H1 (cell line): Measurements from ENCODE around the gene NR4A3. TPM values are rescaled to one million over a fixed set of nuclear protein-coding genes. Genes with fewer than 3 reads are reported as not detected.

Source experiments
- CTCF ChIA-PET: fragments of 300-600 bp; sonication (Branson Sonifier 250); formaldehyde crosslinking; loops from one replicate; lab custom pipeline; 2021; ENCODE audit not compliant: partially characterized antibody; lab: Charles Lee
- POLR2A ChIA-PET: fragments of 300-600 bp; sonication (Branson Sonifier 250); formaldehyde crosslinking; loops from one replicate; lab custom pipeline; 2021; ENCODE audit warnings: inconsistent platforms; ENCODE audit not compliant: partially characterized antibody; lab: Charles Lee
- DNase-seq, 2 experiments: peaks; one replicate each; pipeline versions ENCODE4 v3.0.0 to v3.0.0-alpha.2; 2010 to 2022; ENCODE audit warnings: low spot score in 2 of 2, low read depth in 1 of 2, mixed read lengths in 1 of 2
- FAIRE-seq: peaks from 2 replicates; lab custom pipeline; 2011; peaks lifted over from hg19 to GRCh38; lab: Jason Lieb, UNC
- H2AFZ ChIP-seq: 2 replicates; pipeline ENCODE4 v1.8.1; 2012; ENCODE audit warnings: low read length, inconsistent platforms
- H2AK5ac ChIP-seq: 2 replicates; pipeline ENCODE4 v1.6.1; 2013; ENCODE audit warnings: low read depth, low read length
- H2BK120ac ChIP-seq: replicated peaks from 2 replicates; pipeline ENCODE3; 2013; ENCODE audit warnings: low read depth, low read length, inconsistent platforms
- H2BK12ac ChIP-seq: 2 replicates; pipeline ENCODE4 v1.6.1; 2013; ENCODE audit warnings: low read depth, low read length
- H2BK15ac ChIP-seq: 2 replicates; pipeline ENCODE4 v1.6.1; 2013; ENCODE audit warnings: low read length
- H2BK20ac ChIP-seq: 2 replicates; pipeline ENCODE4 v1.6.1; 2013; ENCODE audit warnings: low read length
- H2BK5ac ChIP-seq: 2 replicates; pipeline ENCODE4 v1.6.1; 2013; ENCODE audit warnings: low read depth, low read length
- H3K14ac ChIP-seq: 2 replicates; pipeline ENCODE4 v1.6.1; 2013; ENCODE audit warnings: inconsistent platforms; ENCODE audit not compliant: insufficient read length
- H3K18ac ChIP-seq: 2 replicates; pipeline ENCODE4 v1.6.1; 2013; ENCODE audit warnings: low read length; ENCODE audit errors: extremely low read depth
- H3K23ac ChIP-seq: 2 replicates; pipeline ENCODE4 v1.6.1; 2013; ENCODE audit warnings: inconsistent platforms; ENCODE audit not compliant: insufficient read length
- H3K23me2 ChIP-seq: 2 replicates; pipeline ENCODE4 v1.6.1; 2013; ENCODE audit warnings: low read depth, low read length
- H3K27ac ChIP-seq: 2 replicates; pipeline ENCODE4 v1.6.1; 2011; ENCODE audit warnings: low read depth, low read length, inconsistent platforms
- H3K27me3 ChIP-seq, 4 experiments: replicated peaks in 1 of 4; 1 replicate in 1 of 4; 2 replicates in 3 of 4; pipeline versions ENCODE4 v1.6.1 to v1.8.1; 2011 to 2013; ENCODE audit warnings: low read length in 3 of 4, mild to moderate bottlenecking in 3 of 4, inconsistent platforms in 2 of 4, mixed read lengths in 2 of 4, moderate library complexity in 1 of 4; ENCODE audit not compliant: control insufficient read depth in 3 of 4, insufficient read depth in 3 of 4; ENCODE audit errors: extremely low read depth in 1 of 4
- H3K36me3 ChIP-seq, 4 experiments: 2 replicates each; pipeline versions ENCODE4 v1.6.1 to v1.8.1; 2011 to 2013; ENCODE audit warnings: mild to moderate bottlenecking in 4 of 4, low read length in 3 of 4, moderate library complexity in 2 of 4, control low read depth in 1 of 4, inconsistent platforms in 1 of 4; ENCODE audit not compliant: insufficient read depth in 4 of 4, control insufficient read depth in 2 of 4
- H3K4ac ChIP-seq: replicated peaks from 2 replicates; pipeline ENCODE3; 2013; ENCODE audit warnings: low read length, low read depth, mixed read lengths, inconsistent platforms; ENCODE audit not compliant: insufficient read length
- H3K4me1 ChIP-seq, 4 experiments: replicated peaks in 1 of 4; 1 replicate in 1 of 4; 2 replicates in 3 of 4; pipeline versions ENCODE4 v1.6.1 to v1.8.1; 2011 to 2013; ENCODE audit warnings: low read length in 3 of 4, inconsistent platforms in 2 of 4, mixed read lengths in 1 of 4; ENCODE audit not compliant: insufficient read depth in 4 of 4, control insufficient read depth in 3 of 4
- H3K4me2 ChIP-seq, 2 experiments: 2 replicates each; pipeline versions ENCODE4 v1.6.1 to v1.8.1; 2011 to 2013; ENCODE audit warnings: low read depth in 2 of 2, low read length in 2 of 2, control low read depth in 1 of 2, inconsistent platforms in 1 of 2, mild to moderate bottlenecking in 1 of 2; ENCODE audit not compliant: insufficient read depth in 1 of 2
- H3K4me3 ChIP-seq, 4 experiments: fragments of 200-600, 300-600 bp in 1 of 4; sonication (generic), shearing (Covaris generic), sonication (Bioruptor Twin) in 1 of 4; 2 replicates each; pipeline versions ENCODE4 v1.5.1 to v1.8.1; 2011 to 2016; ENCODE audit warnings: low read length in 4 of 4, low read depth in 3 of 4, control low read depth in 2 of 4, inconsistent platforms in 2 of 4, mild to moderate bottlenecking in 2 of 4, mixed read lengths in 1 of 4, moderate library complexity in 1 of 4; ENCODE audit not compliant: insufficient read depth in 2 of 4; ENCODE audit errors: extremely low read depth in 1 of 4
- H3K56ac ChIP-seq: replicated peaks from 2 replicates; pipeline ENCODE3; 2013; ENCODE audit warnings: low read depth, mild to moderate bottlenecking, mixed read lengths, low read length, inconsistent platforms; ENCODE audit not compliant: insufficient read length
- H3K79me1 ChIP-seq: 2 replicates; pipeline ENCODE4 v1.6.1; 2013; ENCODE audit warnings: low read depth, low read length, control low read depth
- H3K79me2 ChIP-seq, 2 experiments: 2 replicates each; pipeline versions ENCODE4 v1.6.1 to v1.8.1; 2012 to 2013; ENCODE audit warnings: low read length in 2 of 2, mild to moderate bottlenecking in 2 of 2, inconsistent platforms in 1 of 2; ENCODE audit not compliant: insufficient read depth in 2 of 2, control insufficient read depth in 1 of 2
- H3K9ac ChIP-seq, 4 experiments: replicated peaks in 1 of 4; 1 replicate in 1 of 4; 2 replicates in 3 of 4; pipeline versions ENCODE4 v1.6.1 to v1.8.1; 2011 to 2013; ENCODE audit warnings: low read depth in 3 of 4, low read length in 3 of 4, control low read depth in 2 of 4, mild to moderate bottlenecking in 2 of 4, moderate library complexity in 2 of 4, inconsistent platforms in 1 of 4; ENCODE audit errors: extremely low read depth in 1 of 4
- H3K9me3 ChIP-seq, 2 experiments: 2 replicates each; pipeline versions ENCODE4 v1.6.1 to v1.8.1; 2012 to 2013; ENCODE audit warnings: mild to moderate bottlenecking in 2 of 2, moderate library complexity in 2 of 2, control low read depth in 1 of 2, inconsistent platforms in 1 of 2, low read depth in 1 of 2, low read length in 1 of 2, mixed read lengths in 1 of 2; ENCODE audit not compliant: insufficient read depth in 2 of 2
- H4K20me1 ChIP-seq, 2 experiments: replicated peaks in 1 of 2; 2 replicates each; pipeline versions ENCODE3 to v1.8.1; 2011 to 2013; ENCODE audit warnings: inconsistent platforms in 2 of 2, low read length in 2 of 2, mild to moderate bottlenecking in 1 of 2; ENCODE audit not compliant: insufficient read depth in 2 of 2, control insufficient read depth in 1 of 2
- H4K5ac ChIP-seq: 2 replicates; pipeline ENCODE4 v1.6.1; 2013; ENCODE audit warnings: low read length, low read depth, mixed read lengths, inconsistent platforms; ENCODE audit not compliant: insufficient read length
- H4K8ac ChIP-seq: 2 replicates; pipeline ENCODE4 v1.8.0; 2013; ENCODE audit warnings: mild to moderate bottlenecking, moderate library complexity, low read length, inconsistent platforms; ENCODE audit not compliant: insufficient read depth; ENCODE audit errors: extremely low read depth
- H4K91ac ChIP-seq: replicated peaks from 2 replicates; pipeline ENCODE3; 2013; ENCODE audit warnings: low read length, mixed read lengths, inconsistent platforms; ENCODE audit not compliant: insufficient read length
- BCL11A ChIP-seq, 2 experiments: IDR thresholded peaks; one replicate each; pipeline ENCODE4 v1.6.1; 2011; ENCODE audit warnings: low read depth in 2 of 2, low read length in 2 of 2, mild to moderate bottlenecking in 2 of 2
- CTCF ChIP-seq, 3 experiments: IDR thresholded peaks; 1 replicate in 2 of 3; 2 replicates in 1 of 3; pipeline versions ENCODE4 v1.5.1 to v1.6.1; 2011; ENCODE audit warnings: low read length in 3 of 3, mild to moderate bottlenecking in 3 of 3, inconsistent platforms in 2 of 3, low read depth in 1 of 3, moderate library complexity in 1 of 3; ENCODE audit not compliant: insufficient read depth in 1 of 3; ENCODE audit errors: control extremely low read depth in 1 of 3
- JUND ChIP-seq: IDR thresholded peaks from 2 replicates; pipeline ENCODE4 v1.6.1; 2011; ENCODE audit warnings: mild to moderate bottlenecking, improper control_type of control experiment, low read length
- PHF8 ChIP-seq: fragments of 200-600 bp; sonication (generic); conservative IDR thresholded peaks from 2 replicates; pipeline ENCODE4 v1.7.1; 2012; ENCODE audit warnings: low read depth, mild to moderate bottlenecking, inconsistent platforms, low read length, moderate library complexity
- POU5F1 ChIP-seq: IDR thresholded peaks from 2 replicates; pipeline ENCODE4 v1.6.1; 2011; ENCODE audit warnings: low read depth, mild to moderate bottlenecking, low read length, moderate library complexity
- RNF2 ChIP-seq: fragments of 200-900, 300-1000 bp; sonication (generic); IDR thresholded peaks from 2 replicates; pipeline ENCODE4 v1.7.1; 2016; ENCODE audit warnings: borderline replicate concordance, low read depth, mild to moderate bottlenecking, antibody characterized with exemption, low read length; ENCODE audit not compliant: poor library complexity, severe bottlenecking; ENCODE audit errors: missing control alignments
- TEAD4 ChIP-seq: IDR thresholded peaks from 2 replicates; pipeline ENCODE4 v1.6.1; 2012; ENCODE audit warnings: low read depth, low read length, inconsistent platforms, mixed read lengths
- WGBS, 2 experiments: shearing (Covaris generic) in 1 of 2; methylation state at CpG; one replicate each; pipeline versions ENCODE4 v1.1.6 to v1.1.7; 2013 to 2015; ENCODE audit warnings: low lambda C conversion rate in 2 of 2, mixed read lengths in 2 of 2, inconsistent platforms in 1 of 2, low coverage in 1 of 2, missing lambda C conversion rate in 1 of 2; ENCODE audit not compliant: insufficient replicate concordance in 2 of 2, insufficient coverage in 1 of 2, insufficient read length in 1 of 2; ENCODE audit errors: extremely low coverage in 1 of 2, missing lambda C conversion rate in 1 of 2; 5-methylcytosine and 5-hydroxymethylcytosine counted together
- polyA plus RNA-seq, 7 experiments: library from polyadenylated mRNA; depleted of rRNA in 3 of 7; stranded (reverse) in 5 of 7; unstranded in 2 of 7; fragments of >200 nt in 5 of 7; fragments of 200-250 nt in 2 of 7; gene quantifications; 1 replicate in 5 of 7; 2 replicates in 1 of 7; 4 replicates in 1 of 7; pipeline versions ENCODE4 v1.2.1 to v1.2.3, GENCODE V29; 2011 to 2013; ENCODE audit warnings: missing spikeins in 2 of 7, mixed read lengths in 2 of 7
- total RNA-seq: library from RNA; stranded (reverse); fragmentation: NEBNext Ultra II Directional; extraction: Animal tissue kit (Norgen Biotek cat#: 25700); gene quantifications from 2 replicates; pipeline ENCODE4 v1.2.1, GENCODE V29; 2021

Gene NR4A3
- total and polyA plus RNA-seq, 2 of the 8 experiments (the other 6 are each of a cell fraction or from before 2014, with no cell fraction given) = 0.05 to 0.30 TPM

GRCh38 chr9:99824378-99825171 lies 2.9 kb downstream of the NR4A3 start:
- WGBS, 2 experiments = 1% methylated on average over 53 of the region's 56 CpGs; no CpG with 5 or more reads in 1 of the 2 experiments
- H3K4me1 ChIP-seq = peaks cover 0 to 35% (median 18%) of the 10 kb centered on the region in 4 experiments; a peak in 6 of 7 replicates
- peak overlapping the region; percentile 58 to 68 (median 66) for H3K4me3 ChIP-seq
- H3K9ac ChIP-seq = peak overlapping the region in 1 of 4 experiments; percentile 23; a peak in 2 of 7 replicates
- peak overlapping the region; percentile 52; the same call in 1 of the 2 replicates for H2BK5ac ChIP-seq
- H3K27ac ChIP-seq = no peak overlapping the region
- H4K20me1 ChIP-seq = peaks cover 5 to 19% of the 10 kb centered on the region in 2 experiments
- no peaks in the 10 kb centered on the region for H3K9me3 ChIP-seq
- H2AK5ac ChIP-seq = no peak overlapping the region
- POLR2A ChIA-PET = interaction anchor here (0.6 to 1.0 kb wide), 2 partner anchors 10 to 80 kb away, joined by 3 to 6 read pairs; no protein-coding TSS in a partner anchor
- H4K5ac ChIP-seq = no peak overlapping the region
- DNase-seq (peak in 1 of 2 experiments; percentile 93), FAIRE-seq (no peak)
- no peak overlapping the region for H2BK15ac ChIP-seq
- peaks cover 65 to 95% (median 90%) of the 10 kb centered on the region in 4 experiments for H3K27me3 ChIP-seq
- CTCF ChIA-PET = interaction anchor here (0.6 to 2.4 kb wide), 33 partner anchors 10 to 711 kb away, joined by 3 to 13 read pairs (median 3); no protein-coding TSS in a partner anchor
- peak overlapping the region; percentile 45; the same call in 1 of the 2 replicates for H4K8ac ChIP-seq
- H2BK20ac ChIP-seq = peak overlapping the region; percentile 72; the same call in 1 of the 2 replicates
- H3K18ac ChIP-seq = peak overlapping the region; percentile 87
- no peaks in the 10 kb centered on the region for H3K79me2 ChIP-seq
- H3K36me3 ChIP-seq = peaks cover 0 to 6% (median 0%) of the 10 kb centered on the region in 4 experiments; a peak in 1 of 8 replicates
- H3K23me2 ChIP-seq = peaks cover 53% of the 10 kb centered on the region
- no peak overlapping the region for H3K4ac ChIP-seq
- no peak overlapping the region for H3K14ac ChIP-seq
- H3K4me2 ChIP-seq = peak overlapping the region; percentile 99 to 100
- H2AFZ ChIP-seq = peak overlapping the region; percentile 69; the same call in 1 of the 2 replicates
- H3K23ac ChIP-seq = no peak overlapping the region
- H2BK120ac ChIP-seq = no peak overlapping the region
- peak overlapping the region; percentile 19 for H3K56ac ChIP-seq
- no peak overlapping the region for H4K91ac ChIP-seq
- no peaks in the 10 kb centered on the region for H3K79me1 ChIP-seq
- H2BK12ac ChIP-seq = peak overlapping the region; percentile 80; the same call in 1 of the 2 replicates
- TF ChIP-seq POU5F1 (no peak), BCL11A (IDR thresholded peaks at IDR 0.05; ENCODE audit: low read depth in 2 of 2, low read length in 2 of 2) (no peak), RNF2 (no peak), CTCF (IDR thresholded peaks at IDR 0.05; ENCODE audit: control extremely low read depth in 1 of 3, insufficient read depth in 1 of 3, low read depth in 1 of 3, low read length in 3 of 3) (peak in 2 of 3 experiments; percentile 68 to 78; a peak in 3 of 4 replicates), JUND (no peak), TEAD4 (peak; percentile 70; the same call in 1 of the 2 replicates), PHF8 (peak; percentile 44)
